ENCODE results near the gene APBB1IP. TPM values are rescaled to one million over a fixed set of nuclear protein-coding genes. Genes with fewer than 3 reads are reported as not detected.
A peak's percentile ranks its signal among the peaks of the same experiment; 100 is the strongest.
"Not testable (repeated sequence)": the region's sequence is repeated elsewhere in the genome, so short reads cannot be mapped to it uniquely, and the experiment has no call there.

Gene APBB1IP
- total RNA-seq, 3 donors from 2014 or later, result 2.9 to 8.4 (median 8.1) TPM

DNA sequence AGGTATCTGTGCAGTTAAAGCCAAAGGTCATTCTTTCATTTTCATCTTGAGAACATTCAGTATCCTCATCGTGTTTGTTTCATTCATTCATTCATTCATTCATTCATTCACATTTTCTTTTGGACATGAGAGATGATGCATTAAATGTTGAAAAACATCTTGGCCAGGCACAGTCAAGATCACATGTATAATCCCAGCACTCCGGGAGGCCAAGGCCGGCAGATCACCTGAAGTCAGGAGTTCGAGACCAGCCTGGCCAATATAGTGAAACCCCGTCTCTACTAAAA is 34.3 kb downstream of the APBB1IP start:
- Histone ChIP-seq H3K36me3 (ENCODE audit: low read depth) (no peaks in the 10 kb centered on the region), H3K4me3 (no peak overlapping the region), H3K4me1 (ENCODE audit: low read depth) (no peaks in the 10 kb centered on the region), H3K9me3 (no peaks in the 10 kb centered on the region)
- DNase-seq (no peak), ATAC-seq (no peak)
- intact Hi-C loops (cut with DNase I, micrococcal nuclease), result no loop called here
- TF ChIP-seq, protein P1, sequence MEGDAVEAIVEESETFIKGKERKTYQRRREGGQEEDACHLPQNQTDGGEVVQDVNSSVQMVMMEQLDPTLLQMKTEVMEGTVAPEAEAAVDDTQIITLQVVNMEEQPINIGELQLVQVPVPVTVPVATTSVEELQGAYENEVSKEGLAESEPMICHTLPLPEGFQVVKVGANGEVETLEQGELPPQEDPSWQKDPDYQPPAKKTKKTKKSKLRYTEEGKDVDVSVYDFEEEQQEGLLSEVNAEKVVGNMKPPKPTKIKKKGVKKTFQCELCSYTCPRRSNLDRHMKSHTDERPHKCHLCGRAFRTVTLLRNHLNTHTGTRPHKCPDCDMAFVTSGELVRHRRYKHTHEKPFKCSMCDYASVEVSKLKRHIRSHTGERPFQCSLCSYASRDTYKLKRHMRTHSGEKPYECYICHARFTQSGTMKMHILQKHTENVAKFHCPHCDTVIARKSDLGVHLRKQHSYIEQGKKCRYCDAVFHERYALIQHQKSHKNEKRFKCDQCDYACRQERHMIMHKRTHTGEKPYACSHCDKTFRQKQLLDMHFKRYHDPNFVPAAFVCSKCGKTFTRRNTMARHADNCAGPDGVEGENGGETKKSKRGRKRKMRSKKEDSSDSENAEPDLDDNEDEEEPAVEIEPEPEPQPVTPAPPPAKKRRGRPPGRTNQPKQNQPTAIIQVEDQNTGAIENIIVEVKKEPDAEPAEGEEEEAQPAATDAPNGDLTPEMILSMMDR (IDR thresholded peaks at IDR 0.05), result no peak

DNA sequence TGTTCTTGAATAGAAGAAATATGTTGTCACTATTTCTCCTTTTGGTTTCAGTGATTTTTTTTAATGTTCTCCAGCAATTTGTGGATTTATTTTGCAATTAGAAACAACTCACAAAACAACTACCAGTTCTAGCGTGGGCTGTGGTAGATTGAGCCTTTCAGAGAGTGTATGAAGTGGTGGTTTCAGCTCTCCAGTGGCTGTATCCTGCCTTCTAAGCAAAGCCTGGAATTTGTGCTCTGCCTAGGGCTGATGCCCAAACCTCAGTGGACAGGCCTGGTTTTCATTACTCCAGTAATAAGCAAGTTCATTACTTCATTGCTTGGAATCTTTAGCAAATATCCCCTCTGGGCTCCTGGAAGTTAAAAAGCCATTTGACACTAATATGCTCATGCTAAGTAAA is 35.9 kb downstream of the APBB1IP start:
- peak; percentile 32 for ATAC-seq
- intact Hi-C loops (cut with DNase I, micrococcal nuclease), result no loop called here
- no peak for DNase-seq

DNA sequence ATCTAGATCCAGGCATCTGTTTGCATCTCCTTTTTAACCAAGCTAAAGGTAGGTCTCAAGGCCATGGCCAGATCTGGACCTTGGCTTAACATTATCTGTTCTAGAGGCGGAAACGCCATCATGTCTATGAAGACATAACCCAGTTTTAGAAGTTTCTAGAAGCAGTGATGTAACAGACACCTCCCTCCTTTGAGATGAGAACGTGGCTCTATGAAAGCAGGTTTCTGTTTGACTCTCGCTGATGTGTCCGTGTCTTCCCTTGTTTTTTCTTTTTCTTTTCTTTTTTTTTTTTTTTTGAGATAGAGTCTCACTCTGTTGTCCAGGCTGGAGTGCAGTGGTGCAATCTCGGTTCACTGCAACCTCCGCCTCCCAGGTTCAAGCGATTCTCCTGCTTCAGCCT is 36.7 kb downstream of the APBB1IP start:
- intact Hi-C loops (cut with DNase I, micrococcal nuclease); H3K4me1 ChIP-seq (ENCODE audit: low read depth); H3K4me3 ChIP-seq; DNase-seq; H3K36me3 ChIP-seq (ENCODE audit: low read depth); H3K9me3 ChIP-seq: not testable (repeated sequence)
- peak; percentile 43 for ATAC-seq

More for the DNA sequence above, 35.9 kb downstream of the APBB1IP start:
- TF ChIP-seq, protein P1 (IDR thresholded peaks at IDR 0.05), result no peak
- Histone ChIP-seq H3K9me3 (no peaks in the 10 kb centered on the region), H3K36me3 (ENCODE audit: low read depth) (no peaks in the 10 kb centered on the region), H3K4me1 (ENCODE audit: low read depth) (no peaks in the 10 kb centered on the region), H3K4me3 (no peak overlapping the region)

DNA sequence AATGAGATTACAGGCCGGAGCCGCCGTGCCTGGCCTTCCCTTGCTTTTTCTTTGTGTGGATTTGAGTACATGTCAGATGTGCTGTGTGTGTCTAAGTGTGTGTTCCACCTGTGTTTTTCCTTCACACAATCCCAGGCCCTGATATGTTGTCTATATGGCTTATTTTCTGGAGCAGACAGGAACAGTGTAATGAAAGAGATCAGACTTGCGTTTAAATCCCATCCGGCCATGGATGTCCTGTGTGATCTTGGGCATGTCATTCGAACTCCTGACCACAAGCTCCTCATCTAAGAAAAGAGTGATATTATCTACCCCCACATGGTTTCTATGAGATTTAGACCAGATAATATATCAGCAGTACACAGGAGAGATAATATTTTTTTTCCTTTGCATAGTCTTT is 37.2 kb downstream of the APBB1IP start:
- Histone ChIP-seq H3K9me3 (no peaks in the 10 kb centered on the region), H3K4me3 (no peak overlapping the region), H3K4me1 (ENCODE audit: low read depth) (no peaks in the 10 kb centered on the region), H3K36me3 (ENCODE audit: low read depth) (no peaks in the 10 kb centered on the region)
- ATAC-seq (no peak), DNase-seq (no peak)
- intact Hi-C loops (cut with DNase I, micrococcal nuclease), result no loop called here
- TF ChIP-seq, protein P1 (IDR thresholded peaks at IDR 0.05), result no peak

DNA sequence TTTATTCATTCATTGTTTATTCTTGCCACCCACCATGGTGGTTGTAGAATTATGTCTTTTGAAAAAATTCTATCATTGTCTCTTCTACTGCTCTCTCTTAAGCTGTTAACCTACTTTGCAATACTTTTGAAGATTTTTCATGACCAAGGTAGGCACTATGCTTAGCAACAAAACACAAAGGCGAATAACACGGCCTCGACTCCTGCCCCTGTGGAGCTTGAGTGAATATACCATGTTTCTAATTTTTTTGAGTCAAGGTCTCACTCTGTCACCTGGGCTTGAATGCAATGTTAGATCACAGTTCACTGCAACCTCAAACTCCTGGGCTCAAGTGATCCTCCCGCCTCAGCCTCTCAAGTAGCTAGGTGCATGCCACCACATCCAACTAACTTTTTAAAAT is 39.4 kb downstream of the APBB1IP start:
- DNase-seq (no peak), ATAC-seq (no peak)
- Histone ChIP-seq H3K9me3 (no peaks in the 10 kb centered on the region), H3K4me3 (no peak overlapping the region), H3K36me3 (ENCODE audit: low read depth) (no peaks in the 10 kb centered on the region), H3K4me1 (ENCODE audit: low read depth) (no peaks in the 10 kb centered on the region)
- intact Hi-C loops (cut with DNase I, micrococcal nuclease), result no loop called here
- TF ChIP-seq, protein P1 (IDR thresholded peaks at IDR 0.05), result no peak

DNA sequence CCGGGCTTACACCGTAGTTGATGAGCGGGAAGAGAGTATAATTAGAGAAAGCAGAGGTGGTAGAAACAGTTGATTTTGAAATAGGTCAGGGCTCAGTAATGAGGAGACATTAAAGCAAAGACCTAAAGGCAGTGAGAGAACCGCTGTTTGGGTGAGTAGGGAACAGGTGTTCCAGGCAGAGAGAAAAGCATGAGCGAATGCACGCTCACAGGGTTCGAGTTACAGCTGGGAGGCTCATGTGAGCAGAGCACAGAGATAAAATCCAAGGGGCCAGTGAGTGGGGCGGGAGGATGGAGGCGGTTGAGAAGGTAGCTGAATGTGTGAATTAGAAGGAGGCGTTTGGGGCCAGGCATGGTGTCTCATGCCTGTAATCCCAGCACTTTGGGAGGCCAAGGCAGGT is 39.9 kb downstream of the APBB1IP start:
- no peaks in the 10 kb centered on the region for H3K36me3 ChIP-seq (ENCODE audit: low read depth)
- TF ChIP-seq, protein P1 (IDR thresholded peaks at IDR 0.05), result no peak
- H3K4me1 ChIP-seq (ENCODE audit: low read depth), result no peaks in the 10 kb centered on the region
- ATAC-seq (no peak), DNase-seq (no peak)
- intact Hi-C loops (cut with DNase I, micrococcal nuclease), result no loop called here
- H3K9me3 ChIP-seq, result no peaks in the 10 kb centered on the region
- no peak overlapping the region for H3K4me3 ChIP-seq

Measured in mucosa of descending colon (tissue), 3 donors.